GM12878 (cell line): ENCODE results near the gene ADGRA3. TPM values are rescaled to one million over a fixed set of nuclear protein-coding genes. Genes with fewer than 3 reads are reported as not detected.

Experiments
- ASH2L ChIP-seq: fragments of 300-600, 200-600 bp; sonication (generic); IDR thresholded peaks from 2 replicates; pipeline ENCODE4 v1.6.1; 2017; ENCODE audit warnings: low read depth, mild to moderate bottlenecking, borderline replicate concordance
- CHD1 ChIP-seq: IDR thresholded peaks from 2 replicates; pipeline ENCODE4 v1.6.1; 2012; ENCODE audit warnings: low read depth, low read length, improper control_type of control experiment
- ESRRA ChIP-seq: IDR thresholded peaks from 2 replicates; pipeline ENCODE4 v1.6.1; 2012; ENCODE audit warnings: mild to moderate bottlenecking, low read length, improper control_type of control experiment
- IKZF1 ChIP-seq: fragments of 450-650 bp; conservative IDR thresholded peaks from 2 replicates; pipeline ENCODE4 v1.6.1; 2017; ENCODE audit warnings: antibody characterized with exemption, mild to moderate bottlenecking
- MYB ChIP-seq: fragments of 150-350 bp; IDR thresholded peaks from 2 replicates; pipeline ENCODE4 v1.6.1; 2014; ENCODE audit warnings: mild to moderate bottlenecking, low read depth, low read length, borderline replicate concordance
- POLR2AphosphoS5 ChIP-seq: IDR thresholded peaks from 2 replicates; pipeline ENCODE4 v1.6.1; 2011; ENCODE audit warnings: mild to moderate bottlenecking, low read length, inconsistent platforms
- STAT1 ChIP-seq: fragments of 450-650 bp; conservative IDR thresholded peaks from 2 replicates; pipeline ENCODE4 v1.6.1; 2014; ENCODE audit warnings: antibody characterized with exemption, mild to moderate bottlenecking
- SUZ12 ChIP-seq: fragments of 200-600 bp; sonication (generic); IDR thresholded peaks from one replicate; pipeline ENCODE4 v1.6.1; 2018; ENCODE audit warnings: antibody characterized with exemption, mild to moderate bottlenecking; ENCODE audit not compliant: unreplicated experiment
- WRNIP1 ChIP-seq: IDR thresholded peaks from 2 replicates; pipeline ENCODE4 v1.6.1; 2011; ENCODE audit warnings: low read depth, low read length, improper control_type of control experiment, borderline replicate concordance
- YY1 ChIP-seq: IDR thresholded peaks from 2 replicates; pipeline ENCODE4 v1.6.1; 2011; ENCODE audit warnings: low read depth, mild to moderate bottlenecking, low read length
- ZNF24 ChIP-seq: fragments of 450-650 bp; IDR thresholded peaks from 2 replicates; pipeline ENCODE4 v1.6.1; 2017; ENCODE audit warnings: antibody characterized with exemption, mild to moderate bottlenecking
- polyA plus RNA-seq, 11 experiments: library from polyadenylated mRNA; depleted of rRNA in 4 of 11; unstranded in 6 of 11; stranded (reverse) in 5 of 11; fragments of >200 nt; fragmentation: Nextera tagmentation in 4 of 11; fragmentation: Illumina TruSeq in 1 of 11; extraction: Ambion mirVana in 4 of 11; extraction: Trizol in 1 of 11; gene quantifications; 1 replicate in 1 of 11; 2 replicates in 10 of 11; pipeline versions ENCODE4 v1.2.1 to v1.2.3, GENCODE V29; 2011 to 2016; ENCODE audit warnings: inconsistent platforms in 2 of 11, missing spikeins in 2 of 11, low read depth in 1 of 11
- total RNA-seq, 4 experiments: library from RNA; depleted of rRNA in 3 of 4; stranded (reverse); fragments of >200 nt in 3 of 4; fragmentation: Illumina TruSeq in 1 of 4; extraction: Trizol in 1 of 4; gene quantifications; 2 replicates each; pipeline versions ENCODE4 v1.2.1 to v1.2.3, GENCODE V29; 2013 to 2021
- TF ChIP-seq, protein P1 (sequence below): fragments of 450-650 bp; IDR thresholded peaks from 2 replicates; pipeline ENCODE4 v1.6.1; 2018; ENCODE audit warnings: borderline replicate concordance, mild to moderate bottlenecking; ENCODE audit not compliant: partially characterized antibody
- TF ChIP-seq, protein P2 (sequence below): fragments of 450-650 bp; formaldehyde crosslinking; IDR thresholded peaks from 2 replicates; pipeline ENCODE4 v1.4.0; 2020; ENCODE audit warnings: mild to moderate bottlenecking, moderate library complexity
- TF ChIP-seq, protein P3 (sequence below): fragments of 450-650 bp; formaldehyde crosslinking; IDR thresholded peaks from 2 replicates; pipeline ENCODE4 v1.5.0; 2022; ENCODE audit warnings: mild to moderate bottlenecking, missing genetic modification characterization
- TF ChIP-seq, protein P4 (sequence below): fragments of 450-650 bp; IDR thresholded peaks from 2 replicates; pipeline ENCODE4 v1.6.1; 2017; ENCODE audit warnings: mild to moderate bottlenecking

Gene ADGRA3
- total and polyA plus RNA-seq, 10 of the 15 experiments (the other 5 are each of a cell fraction or from before 2014, with no cell fraction given), result 0.24 to 66.2 (median 2.5) TPM

DNA sequence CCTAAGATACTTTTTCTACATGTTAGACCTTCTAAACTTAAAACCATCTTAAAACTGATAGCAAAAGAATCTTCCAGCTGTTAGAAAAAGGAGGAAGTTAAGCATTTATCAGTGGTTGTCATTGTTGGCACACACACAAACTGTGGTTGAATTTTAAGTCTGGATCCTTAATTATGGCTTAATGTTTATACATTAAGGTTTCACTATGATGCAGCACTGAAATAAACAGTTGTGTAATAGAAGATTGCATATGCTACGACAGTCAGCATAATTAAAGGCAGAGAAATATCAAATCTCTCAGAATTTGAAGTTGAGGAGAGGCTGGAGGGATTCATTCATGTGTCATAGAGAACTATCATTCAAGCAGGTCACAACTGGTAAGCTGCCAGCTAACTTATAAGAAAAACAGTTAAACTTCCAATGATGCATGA, 32.3 kb downstream of the ADGRA3 start (continued):
- TF ChIP-seq, protein P1, sequence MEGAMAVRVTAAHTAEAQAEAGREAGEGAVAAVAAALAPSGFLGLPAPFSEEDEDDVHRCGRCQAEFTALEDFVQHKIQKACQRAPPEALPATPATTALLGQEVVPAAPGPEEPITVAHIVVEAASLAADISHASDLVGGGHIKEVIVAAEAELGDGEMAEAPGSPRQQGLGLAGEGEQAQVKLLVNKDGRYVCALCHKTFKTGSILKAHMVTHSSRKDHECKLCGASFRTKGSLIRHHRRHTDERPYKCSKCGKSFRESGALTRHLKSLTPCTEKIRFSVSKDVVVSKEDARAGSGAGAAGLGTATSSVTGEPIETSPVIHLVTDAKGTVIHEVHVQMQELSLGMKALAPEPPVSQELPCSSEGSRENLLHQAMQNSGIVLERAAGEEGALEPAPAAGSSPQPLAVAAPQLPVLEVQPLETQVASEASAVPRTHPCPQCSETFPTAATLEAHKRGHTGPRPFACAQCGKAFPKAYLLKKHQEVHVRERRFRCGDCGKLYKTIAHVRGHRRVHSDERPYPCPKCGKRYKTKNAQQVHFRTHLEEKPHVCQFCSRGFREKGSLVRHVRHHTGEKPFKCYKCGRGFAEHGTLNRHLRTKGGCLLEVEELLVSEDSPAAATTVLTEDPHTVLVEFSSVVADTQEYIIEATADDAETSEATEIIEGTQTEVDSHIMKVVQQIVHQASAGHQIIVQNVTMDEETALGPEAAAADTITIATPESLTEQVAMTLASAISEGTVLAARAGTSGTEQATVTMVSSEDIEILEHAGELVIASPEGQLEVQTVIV, result no peak
- TF ChIP-seq, protein P2, sequence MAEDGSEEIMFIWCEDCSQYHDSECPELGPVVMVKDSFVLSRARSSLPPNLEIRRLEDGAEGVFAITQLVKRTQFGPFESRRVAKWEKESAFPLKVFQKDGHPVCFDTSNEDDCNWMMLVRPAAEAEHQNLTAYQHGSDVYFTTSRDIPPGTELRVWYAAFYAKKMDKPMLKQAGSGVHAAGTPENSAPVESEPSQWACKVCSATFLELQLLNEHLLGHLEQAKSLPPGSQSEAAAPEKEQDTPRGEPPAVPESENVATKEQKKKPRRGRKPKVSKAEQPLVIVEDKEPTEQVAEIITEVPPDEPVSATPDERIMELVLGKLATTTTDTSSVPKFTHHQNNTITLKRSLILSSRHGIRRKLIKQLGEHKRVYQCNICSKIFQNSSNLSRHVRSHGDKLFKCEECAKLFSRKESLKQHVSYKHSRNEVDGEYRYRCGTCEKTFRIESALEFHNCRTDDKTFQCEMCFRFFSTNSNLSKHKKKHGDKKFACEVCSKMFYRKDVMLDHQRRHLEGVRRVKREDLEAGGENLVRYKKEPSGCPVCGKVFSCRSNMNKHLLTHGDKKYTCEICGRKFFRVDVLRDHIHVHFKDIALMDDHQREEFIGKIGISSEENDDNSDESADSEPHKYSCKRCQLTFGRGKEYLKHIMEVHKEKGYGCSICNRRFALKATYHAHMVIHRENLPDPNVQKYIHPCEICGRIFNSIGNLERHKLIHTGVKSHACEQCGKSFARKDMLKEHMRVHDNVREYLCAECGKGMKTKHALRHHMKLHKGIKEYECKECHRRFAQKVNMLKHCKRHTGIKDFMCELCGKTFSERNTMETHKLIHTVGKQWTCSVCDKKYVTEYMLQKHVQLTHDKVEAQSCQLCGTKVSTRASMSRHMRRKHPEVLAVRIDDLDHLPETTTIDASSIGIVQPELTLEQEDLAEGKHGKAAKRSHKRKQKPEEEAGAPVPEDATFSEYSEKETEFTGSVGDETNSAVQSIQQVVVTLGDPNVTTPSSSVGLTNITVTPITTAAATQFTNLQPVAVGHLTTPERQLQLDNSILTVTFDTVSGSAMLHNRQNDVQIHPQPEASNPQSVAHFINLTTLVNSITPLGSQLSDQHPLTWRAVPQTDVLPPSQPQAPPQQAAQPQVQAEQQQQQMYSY, result no peak
- no peak for TF ChIP-seq ASH2L
- TF ChIP-seq POLR2AphosphoS5, result no peak
- 0 out of 2 replicates have a peak, but pooled peaks have one; percentile 0 for TF ChIP-seq ZNF24
- no peak for TF ChIP-seq ESRRA
- TF ChIP-seq CHD1, result no peak
- no peak for TF ChIP-seq WRNIP1
- no peak for TF ChIP-seq MYB
- no peak for TF ChIP-seq YY1
- no peak for TF ChIP-seq SUZ12
- TF ChIP-seq IKZF1, result peak; percentile 59
- TF ChIP-seq, protein P3, sequence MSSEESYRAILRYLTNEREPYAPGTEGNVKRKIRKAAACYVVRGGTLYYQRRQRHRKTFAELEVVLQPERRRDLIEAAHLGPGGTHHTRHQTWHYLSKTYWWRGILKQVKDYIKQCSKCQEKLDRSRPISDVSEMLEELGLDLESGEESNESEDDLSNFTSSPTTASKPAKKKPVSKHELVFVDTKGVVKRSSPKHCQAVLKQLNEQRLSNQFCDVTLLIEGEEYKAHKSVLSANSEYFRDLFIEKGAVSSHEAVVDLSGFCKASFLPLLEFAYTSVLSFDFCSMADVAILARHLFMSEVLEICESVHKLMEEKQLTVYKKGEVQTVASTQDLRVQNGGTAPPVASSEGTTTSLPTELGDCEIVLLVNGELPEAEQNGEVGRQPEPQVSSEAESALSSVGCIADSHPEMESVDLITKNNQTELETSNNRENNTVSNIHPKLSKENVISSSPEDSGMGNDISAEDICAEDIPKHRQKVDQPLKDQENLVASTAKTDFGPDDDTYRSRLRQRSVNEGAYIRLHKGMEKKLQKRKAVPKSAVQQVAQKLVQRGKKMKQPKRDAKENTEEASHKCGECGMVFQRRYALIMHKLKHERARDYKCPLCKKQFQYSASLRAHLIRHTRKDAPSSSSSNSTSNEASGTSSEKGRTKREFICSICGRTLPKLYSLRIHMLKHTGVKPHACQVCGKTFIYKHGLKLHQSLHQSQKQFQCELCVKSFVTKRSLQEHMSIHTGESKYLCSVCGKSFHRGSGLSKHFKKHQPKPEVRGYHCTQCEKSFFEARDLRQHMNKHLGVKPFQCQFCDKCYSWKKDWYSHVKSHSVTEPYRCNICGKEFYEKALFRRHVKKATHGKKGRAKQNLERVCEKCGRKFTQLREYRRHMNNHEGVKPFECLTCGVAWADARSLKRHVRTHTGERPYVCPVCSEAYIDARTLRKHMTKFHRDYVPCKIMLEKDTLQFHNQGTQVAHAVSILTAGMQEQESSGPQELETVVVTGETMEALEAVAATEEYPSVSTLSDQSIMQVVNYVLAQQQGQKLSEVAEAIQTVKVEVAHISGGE (CRISPR knock-in tag), result no peak
- TF ChIP-seq, protein P4, sequence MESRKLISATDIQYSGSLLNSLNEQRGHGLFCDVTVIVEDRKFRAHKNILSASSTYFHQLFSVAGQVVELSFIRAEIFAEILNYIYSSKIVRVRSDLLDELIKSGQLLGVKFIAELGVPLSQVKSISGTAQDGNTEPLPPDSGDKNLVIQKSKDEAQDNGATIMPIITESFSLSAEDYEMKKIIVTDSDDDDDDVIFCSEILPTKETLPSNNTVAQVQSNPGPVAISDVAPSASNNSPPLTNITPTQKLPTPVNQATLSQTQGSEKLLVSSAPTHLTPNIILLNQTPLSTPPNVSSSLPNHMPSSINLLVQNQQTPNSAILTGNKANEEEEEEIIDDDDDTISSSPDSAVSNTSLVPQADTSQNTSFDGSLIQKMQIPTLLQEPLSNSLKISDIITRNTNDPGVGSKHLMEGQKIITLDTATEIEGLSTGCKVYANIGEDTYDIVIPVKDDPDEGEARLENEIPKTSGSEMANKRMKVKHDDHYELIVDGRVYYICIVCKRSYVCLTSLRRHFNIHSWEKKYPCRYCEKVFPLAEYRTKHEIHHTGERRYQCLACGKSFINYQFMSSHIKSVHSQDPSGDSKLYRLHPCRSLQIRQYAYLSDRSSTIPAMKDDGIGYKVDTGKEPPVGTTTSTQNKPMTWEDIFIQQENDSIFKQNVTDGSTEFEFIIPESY, result no peak
- no peak for TF ChIP-seq STAT1
